Kidney (tissue), 22 donors: ENCODE data around the gene FOXI2. TPM values are rescaled to one million over a fixed set of nuclear protein-coding genes. Genes with fewer than 3 reads are reported as not detected.

ENCODE experiments used
- DNase-seq, 5 donors: peaks; one replicate each; pipeline ENCODE4 v3.0.0-alpha.2; 2013 to 2020
- FAIRE-seq: peaks from 2 replicates; lab custom pipeline; 2012; peaks lifted over from hg19 to GRCh38; lab: Jason Lieb, UNC
- H3K27ac ChIP-seq, 2 donors: one replicate each; pipeline ENCODE4 v1.7.0; 2013; ENCODE audit warnings: low read depth in 2 of 2, low read length in 2 of 2, inconsistent platforms in 1 of 2
- H3K27me3 ChIP-seq: one replicate; pipeline ENCODE4 v1.7.1; 2013; ENCODE audit warnings: low read length, inconsistent platforms; ENCODE audit not compliant: control insufficient read depth, insufficient read depth
- H3K36me3 ChIP-seq, 3 donors: one replicate each; pipeline versions ENCODE4 v1.7.0 to v1.7.1; 2013; ENCODE audit warnings: low read length in 3 of 3, control low read depth in 1 of 3, inconsistent platforms in 1 of 3; ENCODE audit not compliant: insufficient read depth in 3 of 3, control insufficient read depth in 2 of 3
- H3K4me1 ChIP-seq, 3 donors: one replicate each; pipeline versions ENCODE4 v1.7.0 to v1.7.1; 2013; ENCODE audit warnings: low read length in 3 of 3, inconsistent platforms in 1 of 3, low read depth in 1 of 3; ENCODE audit not compliant: control insufficient read depth in 2 of 3, insufficient read depth in 2 of 3
- H3K4me3 ChIP-seq, 3 donors: one replicate each; pipeline versions ENCODE4 v1.7.0 to v1.8.1; 2013; ENCODE audit warnings: low read length in 3 of 3, control low read depth in 1 of 3, inconsistent platforms in 1 of 3
- H3K9ac ChIP-seq, 3 donors: one replicate each; pipeline versions ENCODE4 v1.7.0 to v1.7.1; 2013; ENCODE audit warnings: low read length in 3 of 3, control low read depth in 1 of 3, inconsistent platforms in 1 of 3
- H3K9me3 ChIP-seq, 3 donors: one replicate each; pipeline versions ENCODE4 v1.7.0 to v1.7.1; 2013; ENCODE audit warnings: low read length in 3 of 3, control low read depth in 1 of 3, inconsistent platforms in 1 of 3; ENCODE audit not compliant: control insufficient read depth in 2 of 3, insufficient read depth in 1 of 3
- CTCF ChIP-seq: IDR thresholded peaks from 3 replicates; pipeline ENCODE4 v1.5.1; 2012; ENCODE audit warnings: mild to moderate bottlenecking, moderate library complexity, borderline replicate concordance; ENCODE audit not compliant: insufficient read depth; ENCODE audit errors: extremely low read depth
- intact Hi-C: fragments of 100-400 bp; cut with DNase I; formaldehyde crosslinking; loops from one replicate; pipeline ENCODE4 v1.11.1; 2022
- long read RNA-seq, 10 donors: library from polyadenylated mRNA in 1 of 10; unstranded in 1 of 10; transcript quantifications; one replicate each; pipeline ENCODE4 v2.0.0 and lab custom pipeline, GENCODE V29; 2021 to 2026
- polyA plus RNA-seq: library from polyadenylated mRNA; stranded (reverse); fragments of 350-450 nt; fragmentation: Illumina TruSeq; extraction: RNeasy Lipid Tissue Mini Kit (QIAGEN cat#74804); gene quantifications from one replicate; pipeline ENCODE4 v1.2.3, GENCODE V29; 2014; ENCODE audit warnings: low read depth, low replicate concordance; ENCODE audit not compliant: insufficient read depth
- total RNA-seq: library from RNA; stranded (reverse); fragmentation: NEBNext Ultra II Directional; extraction: Animal tissue kit (Norgen Biotek cat#: 25700); gene quantifications from one replicate; pipeline ENCODE4 v1.2.1, GENCODE V29; 2021
- donor health status: control.
- donor health status: control.
- donor health status: control.
- donor health status: control.
- donor health status: control.
- donor health status: DM: yes; HTN: yes; CAD: no.
- donor health status: Normal renal cell carcinoma (clear cell type).

The FOXI2 gene
- total RNA-seq (1.1 TPM), polyA plus RNA-seq (1.5 TPM)
- long read RNA-seq, donor 1: 0 reads
- long read RNA-seq, donor 2: 0 reads
- long read RNA-seq, donor 3, partial matches to known transcripts: 0 of 1 reads
- long read RNA-seq, donor 3, other reads (novel, unspliced or antisense): 0 of 1 reads
- long read RNA-seq, donor 4: 0 reads
- long read RNA-seq, donor 5: 0 reads
- long read RNA-seq, donor 6: 0 reads
- long read RNA-seq, donor 7: 0 reads
- long read RNA-seq, donor 8: 0 reads
- long read RNA-seq, donor 9, partial matches to known transcripts: 0 of 1 reads
- long read RNA-seq, donor 9, other reads (novel, unspliced or antisense): 0 of 1 reads
- long read RNA-seq, donor 10, partial matches to known transcripts: 0 of 2 reads
- long read RNA-seq, donor 10, other reads (novel, unspliced or antisense): 0 of 2 reads

GRCh38 chr10:127736915-127737562 lies at the start of gene FOXI2:
Gene FOXI2, plus strand, starts transcription at chr10:127737185. Its CDS starts 89 bp downstream, at chr10:127737274.
- H3K9ac ChIP-seq: no peak within 1 kb of the TSS
- no peaks in the 10 kb centered on the region for H3K9me3 ChIP-seq
- no peak for FAIRE-seq
- no peaks in the 10 kb centered on the region for H3K36me3 ChIP-seq
- DNase-seq: peak; percentile 49 to 84 (median 80)
- H3K27ac ChIP-seq: no peak within 1 kb of the TSS
- TF ChIP-seq CTCF: no peak
- H3K4me1 ChIP-seq: peaks cover 0 to 3% (median 0%) of the 10 kb centered on the region in 3 donors
- peaks cover 22% of the 10 kb centered on the region for H3K27me3 ChIP-seq
- no peak within 1 kb of the TSS for H3K4me3 ChIP-seq
- intact Hi-C loops: no loop called here

- FAIRE-seq (no peak), DNase-seq (no peak)
- Histone ChIP-seq H3K36me3 (no peaks in the 10 kb centered on the region), H3K9ac (no peak overlapping the region), H3K9me3 (peaks cover 0 to 2% (median 0%) of the 10 kb centered on the region in 3 donors), H3K27ac (no peak overlapping the region), H3K27me3 (no peaks in the 10 kb centered on the region), H3K4me3 (no peak overlapping the region), H3K4me1 (no peaks in the 10 kb centered on the region)
- TF ChIP-seq CTCF: no peak
- intact Hi-C loops: no loop called here
Observed at GRCh38 chr10:127687548-127687947, 49.4 kb upstream of the FOXI2 start.

GRCh38 chr10:127690176-127690835 lies 46.7 kb upstream of the FOXI2 start:
- no peak overlapping the region for H3K9ac ChIP-seq
- peaks cover 0 to 2% (median 0%) of the 10 kb centered on the region in 3 donors for H3K9me3 ChIP-seq
- DNase-seq (no peak), FAIRE-seq (no peak)
- no peaks in the 10 kb centered on the region for H3K27me3 ChIP-seq
- intact Hi-C loops: no loop called here
- no peaks in the 10 kb centered on the region for H3K4me1 ChIP-seq
- no peak overlapping the region for H3K4me3 ChIP-seq
- TF ChIP-seq CTCF: no peak
- no peaks in the 10 kb centered on the region for H3K36me3 ChIP-seq
- H3K27ac ChIP-seq: no peak overlapping the region
